NCI-H1105 (cell line): ENCODE data around the gene ATXN1.
A peak's percentile ranks its signal among the peaks of the same experiment; 100 is the strongest.

Source experiments
- DNase-seq: peaks from one replicate; lab custom pipeline; 2025; lab: John Stamatoyannopoulos, UW

The ATXN1 gene

DNA sequence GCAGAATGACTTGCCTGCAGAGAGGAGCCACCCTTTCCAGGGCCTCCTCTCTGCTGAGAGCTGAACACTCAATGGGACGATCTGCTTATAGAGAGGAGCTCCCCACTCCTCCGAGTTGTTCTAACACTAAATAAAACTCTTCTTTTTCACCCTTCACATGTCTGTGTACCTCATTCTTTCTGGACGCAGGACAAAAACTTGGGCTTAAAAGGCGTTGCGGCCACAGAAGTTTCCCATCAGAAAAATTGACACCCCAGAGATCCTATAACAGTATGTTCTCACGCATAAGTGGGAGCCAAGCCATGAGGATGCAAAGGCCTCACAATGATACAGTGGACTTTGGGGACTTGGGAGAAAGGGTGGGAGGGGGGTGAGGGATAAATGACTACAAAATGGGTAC lies 401.7 kb downstream of the ATXN1 start:
- no peak for DNase-seq

DNA sequence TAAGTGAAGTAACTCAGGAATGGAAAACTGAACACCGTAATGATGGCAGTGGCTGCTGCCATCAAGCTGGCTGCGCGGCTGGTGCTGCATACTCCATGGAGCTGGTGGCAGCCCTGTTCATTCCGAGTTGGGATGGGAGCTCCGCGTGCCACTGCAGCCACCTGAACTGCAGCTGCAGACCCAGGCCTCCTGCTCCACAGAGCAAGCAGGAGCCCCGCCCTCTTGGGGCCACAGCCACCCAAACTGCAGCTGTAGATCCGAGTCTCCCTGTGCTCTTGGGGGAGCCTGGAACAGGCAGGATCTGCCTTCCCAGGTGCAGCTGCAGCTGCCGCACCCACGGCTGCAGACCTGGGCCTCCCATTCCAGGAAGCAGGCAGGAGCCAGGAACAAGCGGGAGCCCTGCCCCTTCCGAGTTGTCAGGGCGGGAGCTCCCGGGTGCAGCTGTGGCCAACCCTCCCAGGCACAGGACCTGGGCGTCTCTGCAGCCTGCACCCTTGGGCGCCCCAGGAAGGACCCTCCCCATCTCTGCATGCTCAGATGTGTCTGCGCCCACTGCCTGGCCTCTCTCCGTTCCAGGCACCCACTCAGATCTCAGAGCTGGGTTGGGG lies 402.6 kb downstream of the ATXN1 start:
- no peak for DNase-seq

DNA sequence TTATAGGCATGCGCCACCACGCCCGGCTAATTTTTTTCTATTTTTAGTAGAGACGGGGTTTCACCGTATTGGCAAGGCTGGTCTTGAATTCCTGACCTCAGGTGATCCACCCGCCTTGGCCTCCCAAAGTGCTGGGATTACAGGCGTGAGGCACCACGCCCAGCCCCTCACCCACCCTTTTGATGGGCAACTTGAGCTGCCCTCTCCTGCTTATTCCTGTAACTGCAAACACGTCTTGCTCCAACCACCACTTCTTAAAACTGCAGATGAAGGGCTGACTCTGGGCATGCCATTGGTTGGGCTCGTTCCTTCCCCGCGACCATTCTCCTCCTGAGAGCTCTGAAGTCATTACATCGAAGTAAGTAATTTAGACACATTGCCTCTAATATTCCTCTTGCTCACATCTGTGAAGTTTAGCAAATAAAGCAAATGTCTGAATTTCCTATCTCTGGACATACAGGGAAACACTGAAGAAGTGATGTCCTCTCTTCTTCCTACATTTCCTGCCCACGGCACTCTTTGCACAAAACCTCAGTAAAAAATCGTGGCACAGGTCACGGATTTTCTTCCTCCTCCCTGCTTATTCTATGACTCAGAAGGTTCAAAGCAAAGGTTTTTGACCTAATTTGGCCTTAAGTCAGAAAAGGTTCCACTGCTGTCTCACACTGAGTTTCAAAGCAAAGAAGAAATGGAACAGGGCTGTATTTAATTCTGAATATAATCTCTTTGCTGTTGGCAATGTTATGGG lies 405.4 kb downstream of the ATXN1 start:
- no peak for DNase-seq

DNA sequence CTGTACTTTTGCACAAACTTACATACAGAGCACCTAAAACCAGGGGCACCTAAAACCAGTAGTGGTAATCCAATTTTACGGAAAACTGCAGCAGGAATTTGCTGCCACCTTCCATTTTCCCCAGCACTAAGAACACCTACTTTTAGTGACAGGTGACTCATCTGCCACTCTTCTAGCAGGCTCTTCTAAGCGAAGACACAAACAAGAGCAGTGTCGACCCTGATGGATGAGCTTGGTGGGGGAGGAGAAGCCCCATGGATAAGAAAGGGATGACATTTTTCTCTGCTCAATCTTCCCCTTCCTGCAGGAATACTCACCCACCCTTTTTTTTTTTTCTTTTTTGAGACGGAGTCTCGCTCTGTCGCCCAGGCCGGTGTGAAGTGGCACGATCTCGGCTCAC lies 406.0 kb downstream of the ATXN1 start:
- no peak for DNase-seq

DNA sequence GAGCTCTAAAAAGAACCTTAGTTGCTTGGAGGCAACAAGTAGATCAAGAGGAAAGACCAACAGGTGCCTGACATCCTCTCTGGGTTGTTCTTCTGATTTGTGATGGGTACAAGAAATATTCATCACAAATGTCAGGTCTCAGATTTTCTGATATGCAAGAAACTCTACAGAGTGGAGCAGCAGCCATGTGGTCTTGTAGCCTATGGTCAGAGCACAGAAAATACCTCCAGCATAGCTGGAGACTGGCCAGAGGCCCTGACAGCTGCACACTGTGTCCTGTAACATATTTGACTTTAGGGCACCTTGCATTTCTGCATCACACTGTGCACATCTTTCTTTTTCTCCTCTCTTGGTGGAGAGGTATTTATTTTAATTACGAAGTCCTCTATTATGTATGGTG lies 406.6 kb downstream of the ATXN1 start:
- DNase-seq = no peak

DNA sequence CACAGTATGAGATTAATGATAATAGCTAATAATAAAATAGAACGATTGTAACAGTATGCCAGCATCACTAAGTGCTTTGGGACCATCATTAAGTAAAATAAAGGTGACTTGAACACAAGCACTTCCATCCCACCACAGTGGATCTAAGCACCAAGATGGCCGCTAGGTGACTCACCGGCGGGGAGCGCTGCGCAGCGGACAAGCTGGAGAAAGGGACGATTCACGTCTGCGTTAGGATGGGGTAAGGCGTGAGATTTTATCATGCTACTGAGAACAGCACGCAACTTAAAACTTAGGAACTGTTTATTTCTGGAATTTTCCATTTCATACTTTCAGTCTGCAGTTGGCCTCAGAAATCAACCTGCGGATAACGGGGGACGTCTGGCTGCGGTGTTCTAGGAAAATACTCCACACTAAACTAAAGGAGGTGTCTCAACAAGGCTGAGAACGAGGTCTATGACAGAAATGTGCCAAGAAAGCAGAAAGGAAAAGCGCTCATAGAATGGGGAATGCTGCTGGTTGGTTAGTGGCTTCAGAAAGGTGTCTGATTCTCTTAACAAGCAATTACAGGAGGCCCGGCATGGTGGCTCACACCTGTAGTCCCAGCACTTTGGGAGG lies 408.3 kb downstream of the ATXN1 start:
- DNase-seq = no peak

DNA sequence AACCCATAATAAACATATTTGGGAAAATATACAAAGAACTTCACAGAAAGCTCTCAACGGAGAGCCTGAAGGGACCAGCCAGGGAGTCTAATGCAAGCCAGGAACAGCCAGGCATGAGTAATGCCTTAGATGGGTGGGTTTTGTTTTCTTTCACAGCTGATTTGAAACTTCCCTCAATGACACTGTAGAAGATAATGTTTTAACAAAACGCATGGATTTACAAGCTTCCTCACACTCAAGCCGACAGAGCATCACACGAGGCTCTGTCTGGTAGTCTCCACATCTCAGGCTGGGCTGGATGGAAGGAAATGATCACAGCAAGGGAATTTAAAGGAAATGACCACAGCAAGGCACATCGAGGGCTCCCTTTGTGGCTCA lies 409.0 kb downstream of the ATXN1 start:
- no peak for DNase-seq

DNA sequence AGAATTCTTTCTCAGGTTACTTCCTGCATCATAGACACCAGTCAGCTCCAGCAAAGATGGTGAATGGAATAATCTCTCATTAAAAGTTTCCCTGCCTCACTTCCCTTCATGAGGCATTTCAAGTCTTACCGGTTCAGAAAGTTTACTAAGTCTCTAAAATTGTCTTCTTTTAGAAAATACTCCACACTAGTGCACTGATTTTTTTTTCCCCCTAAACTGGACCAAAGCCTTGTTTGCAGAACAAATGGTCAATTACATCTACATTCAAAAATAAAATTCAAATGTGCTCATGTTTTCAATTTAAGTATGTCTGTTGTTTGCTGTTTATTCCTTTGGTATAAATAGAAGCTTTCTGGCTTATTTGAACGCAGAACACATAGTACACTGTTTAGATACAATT lies 411.7 kb downstream of the ATXN1 start:
- DNase-seq = no peak

DNA sequence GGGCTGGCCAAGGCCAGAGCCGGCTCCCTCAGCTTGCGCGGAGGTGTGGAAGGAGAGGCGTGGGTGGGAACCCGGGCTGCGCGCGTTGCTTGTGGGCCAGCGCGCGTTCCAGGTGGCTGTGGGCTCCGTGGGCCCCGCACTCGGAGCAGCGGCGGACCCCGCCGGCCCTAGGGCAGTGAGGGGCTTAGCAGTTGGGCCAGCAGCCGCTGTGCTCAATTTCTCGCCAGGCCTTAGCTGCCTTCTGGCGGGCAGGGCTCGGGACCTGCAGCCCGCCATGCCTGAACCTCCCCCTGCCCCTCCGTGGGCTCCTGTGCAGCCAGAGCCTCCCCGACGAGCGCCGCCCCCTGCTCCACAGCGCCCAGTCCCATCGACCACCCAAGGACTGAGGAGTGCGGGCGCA lies 414.4 kb downstream of the ATXN1 start:
- DNase-seq = no peak

DNA sequence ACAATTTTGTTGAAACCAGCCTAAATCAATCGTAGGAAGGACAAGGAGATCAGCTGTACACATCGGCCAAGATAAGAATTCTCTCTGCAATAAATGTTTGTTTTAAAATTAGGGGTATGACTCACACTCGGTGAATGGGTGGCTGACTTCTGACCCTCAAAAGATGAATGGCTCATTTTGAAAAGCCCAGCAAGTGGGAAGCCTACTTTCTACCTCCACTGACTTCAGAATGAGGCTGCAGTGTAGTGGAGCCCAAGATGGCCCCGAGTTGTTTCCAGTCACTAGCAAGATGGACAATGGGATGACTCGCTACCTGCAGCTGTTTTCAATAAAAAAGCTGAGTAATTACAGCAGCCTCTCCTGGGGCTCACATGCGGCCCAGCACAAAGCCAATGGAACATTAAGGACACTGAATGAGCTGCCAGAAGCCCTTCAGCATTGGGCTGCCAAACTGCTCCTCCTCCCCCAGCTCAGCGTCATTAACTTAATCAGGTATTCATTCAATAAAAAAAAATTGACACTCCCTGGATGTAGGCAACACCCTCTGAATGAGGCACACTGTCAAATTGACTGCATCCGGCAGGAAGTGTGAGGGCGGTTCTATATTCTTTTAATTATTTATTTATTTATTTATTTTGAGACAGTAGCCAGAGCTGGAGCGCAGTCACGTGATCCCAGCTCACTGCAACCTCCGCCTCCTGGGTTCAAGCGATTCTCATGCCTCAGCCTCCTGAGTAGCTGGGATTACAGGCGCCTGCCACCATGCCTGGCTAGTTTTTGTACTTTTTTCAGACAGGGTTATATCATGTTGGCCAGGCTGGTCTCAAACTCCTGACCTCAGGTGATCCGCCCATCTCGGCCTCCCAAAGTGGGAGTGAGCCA lies 415.6 kb downstream of the ATXN1 start:
- no peak for DNase-seq

DNA sequence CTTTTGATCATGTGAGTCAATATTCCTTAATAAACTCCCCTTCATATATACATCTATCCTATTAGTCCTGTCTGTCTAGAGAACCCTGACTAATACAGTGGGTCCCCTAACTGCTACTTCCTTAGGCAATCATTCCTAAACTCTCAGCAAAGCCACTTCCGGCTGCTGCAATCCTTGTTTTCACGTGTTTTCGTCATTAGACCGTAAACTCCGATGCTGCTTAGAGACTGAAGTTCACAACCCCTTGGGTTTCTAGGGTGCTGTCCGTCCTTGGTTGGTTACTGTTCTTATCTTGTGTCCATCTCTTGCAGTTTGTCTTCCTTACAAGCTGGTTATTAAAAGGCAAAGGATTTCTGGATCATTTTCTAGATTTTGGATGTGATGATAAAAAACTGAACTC lies 416.5 kb downstream of the ATXN1 start:
- no peak for DNase-seq

DNA sequence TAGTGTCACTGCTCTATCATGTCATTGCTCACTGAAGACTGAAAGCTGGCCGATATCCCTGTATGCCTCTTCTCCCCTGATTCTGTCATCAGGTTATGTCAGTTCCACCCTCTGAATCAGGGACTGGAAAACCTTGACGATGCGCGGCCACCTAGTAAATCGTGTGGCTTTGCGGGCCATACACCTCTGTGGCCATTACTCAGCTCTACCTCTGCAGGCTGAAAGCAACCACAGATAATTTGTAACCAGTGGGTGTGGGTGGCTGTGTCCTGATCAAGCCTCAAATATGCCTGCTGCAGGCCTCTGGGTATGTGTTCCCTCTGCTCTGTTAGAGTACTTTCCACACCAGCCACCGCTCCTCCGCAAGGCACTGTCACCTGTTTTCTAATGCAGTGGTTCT lies 417.7 kb downstream of the ATXN1 start:
- DNase-seq = no peak

DNA sequence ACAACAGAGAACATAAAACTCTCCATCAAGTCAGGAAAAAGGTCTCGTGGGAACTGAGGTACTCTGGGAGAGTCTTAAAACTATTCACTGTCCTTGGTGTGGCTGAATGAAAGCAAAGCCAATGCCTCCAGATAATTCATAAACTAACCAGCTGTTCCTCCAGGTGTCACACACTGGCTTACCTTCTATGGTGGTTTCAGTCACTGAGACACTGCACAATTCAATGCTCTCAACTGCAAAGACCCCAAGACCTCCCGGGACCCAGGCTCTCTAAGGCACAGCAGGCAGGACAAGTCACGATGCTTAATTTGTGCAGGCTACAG lies 422.0 kb downstream of the ATXN1 start:
- no peak for DNase-seq

DNA sequence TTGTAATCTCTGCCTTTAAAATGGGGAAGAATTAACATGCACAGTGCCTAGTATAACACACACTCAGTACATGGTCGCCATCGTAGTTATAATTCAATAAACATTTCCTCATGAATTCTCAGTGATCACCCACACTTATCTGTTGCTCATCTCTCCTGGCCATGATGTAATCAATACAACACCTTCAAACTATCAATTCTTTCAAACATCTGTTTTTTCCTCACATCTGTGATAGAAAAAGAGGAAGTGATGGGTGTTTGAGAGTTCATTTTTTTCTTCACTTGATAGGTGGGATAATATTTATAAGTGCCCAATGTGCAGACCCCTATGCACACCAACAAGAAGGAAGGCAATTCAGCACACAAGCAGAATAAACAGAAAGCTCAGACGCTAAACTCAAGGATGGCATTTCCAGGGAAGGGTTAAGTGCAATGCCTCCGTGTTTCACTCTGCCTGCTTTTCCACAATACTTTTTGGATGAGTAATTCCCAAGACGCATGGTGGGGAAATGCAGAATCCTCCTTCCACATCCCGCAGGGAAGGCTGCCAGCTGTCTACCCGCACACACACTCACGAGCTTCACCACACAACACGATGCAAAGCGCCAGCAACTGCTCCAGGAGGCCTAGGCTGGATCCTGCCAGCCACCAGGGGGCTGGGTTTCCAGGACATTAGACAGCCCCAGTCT lies 422.5 kb downstream of the ATXN1 start:
- DNase-seq = no peak

DNA sequence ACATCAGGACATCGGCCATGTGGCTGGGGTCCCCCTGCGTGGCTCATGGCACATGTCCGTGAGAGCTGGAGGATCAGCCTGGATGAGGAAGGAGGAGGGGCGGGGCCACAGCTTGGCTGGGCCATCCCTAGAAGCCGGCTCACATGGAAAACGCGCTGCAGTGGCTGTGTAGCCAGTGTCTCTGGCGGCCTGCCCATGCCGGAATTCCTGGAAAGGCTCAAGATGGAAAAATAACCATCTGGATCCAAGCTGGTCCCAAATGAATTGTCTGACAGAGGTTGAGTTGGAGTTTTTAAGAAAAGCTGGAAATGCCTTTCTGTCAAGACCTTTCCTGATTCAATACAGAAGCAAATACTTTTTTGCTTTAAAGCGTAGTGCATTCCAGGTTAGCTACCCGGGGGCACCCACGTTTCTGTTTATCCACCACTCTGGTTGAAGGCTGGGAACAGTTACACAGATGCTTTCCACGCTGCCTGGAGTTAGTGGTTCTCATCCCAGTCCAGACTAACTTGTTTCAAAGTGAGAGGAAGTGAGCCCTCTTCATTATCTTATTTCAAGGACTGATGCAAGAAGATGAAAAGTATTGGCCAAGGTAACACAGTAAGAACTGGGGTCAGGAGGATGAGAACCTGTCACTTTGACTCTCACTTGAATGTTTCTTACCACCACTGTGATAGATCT lies 423.8 kb downstream of the ATXN1 start:
- DNase-seq = no peak

DNA sequence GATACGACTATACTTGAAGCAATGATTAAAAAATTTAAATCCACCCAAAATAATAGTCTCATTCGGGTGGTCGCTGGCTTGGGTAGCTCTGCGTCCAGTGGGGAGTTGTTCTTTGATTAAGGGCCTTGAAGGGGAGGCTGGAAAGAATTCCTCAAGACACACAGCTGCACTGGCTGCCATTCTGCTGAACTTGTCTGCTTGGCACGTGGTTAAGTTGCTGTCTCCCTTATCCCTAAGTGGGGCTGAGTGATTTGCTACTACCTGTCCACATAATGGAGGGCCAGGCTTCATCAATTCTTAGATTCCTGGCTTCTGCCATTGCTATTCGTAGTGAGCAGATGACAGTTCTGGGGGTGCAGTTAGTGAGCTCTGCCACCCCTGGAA lies 424.4 kb downstream of the ATXN1 start:
- no peak for DNase-seq

DNA sequence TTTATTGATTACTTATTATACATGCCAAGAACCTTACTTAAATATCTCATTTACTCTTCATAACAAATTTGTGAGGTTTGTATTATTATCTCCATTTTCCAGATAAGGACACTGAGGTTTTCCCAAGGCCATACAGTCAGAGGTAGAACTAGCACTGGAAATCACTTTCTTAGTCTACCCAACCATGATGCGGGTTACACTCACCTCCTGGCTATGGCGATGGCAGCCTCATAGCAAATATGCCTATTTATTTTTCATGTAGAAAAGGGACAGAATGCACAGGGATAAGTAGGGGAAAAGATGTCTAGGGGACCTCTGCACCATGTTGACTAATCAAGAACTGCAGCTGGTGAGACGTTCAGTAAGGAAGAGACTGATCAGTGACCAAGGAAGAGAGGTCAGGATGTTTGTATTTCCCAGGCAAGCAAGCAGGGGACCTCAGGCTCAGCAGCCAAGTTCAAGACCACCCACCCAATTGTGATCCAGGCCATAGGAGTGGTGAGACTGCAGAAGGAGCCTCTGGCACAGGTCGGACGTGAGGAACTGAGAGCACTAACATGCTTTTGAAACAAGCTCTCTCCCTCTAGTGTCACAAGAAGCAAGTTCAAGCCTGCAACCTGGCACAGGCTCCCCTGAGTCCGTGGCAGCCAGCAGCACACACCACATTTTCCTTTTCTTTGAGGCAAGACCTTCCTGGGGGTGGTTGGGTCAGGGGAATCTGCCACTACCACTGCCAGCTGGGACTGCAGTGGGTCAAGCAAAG lies 425.0 kb downstream of the ATXN1 start:
- no peak for DNase-seq

DNA sequence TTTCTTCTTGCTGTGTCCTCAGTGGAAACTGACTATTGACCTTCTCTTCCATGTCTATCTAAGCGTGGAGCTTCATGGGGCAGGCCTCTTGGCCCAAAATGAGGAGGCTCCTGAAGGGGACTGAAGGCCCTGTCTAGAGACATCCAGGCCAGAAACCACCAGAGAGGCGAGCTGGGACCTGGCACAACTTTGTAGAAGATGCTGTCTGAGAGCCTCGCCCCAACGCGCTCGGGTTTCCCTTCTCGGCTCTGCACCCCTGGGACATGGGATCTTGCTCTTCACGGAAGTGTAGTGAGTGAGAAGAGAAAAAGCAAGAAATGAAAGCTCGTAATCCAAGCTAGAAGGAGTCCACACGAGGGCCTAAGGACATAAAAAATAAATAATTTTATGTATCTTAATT lies 426.1 kb downstream of the ATXN1 start:
- no peak for DNase-seq

DNA sequence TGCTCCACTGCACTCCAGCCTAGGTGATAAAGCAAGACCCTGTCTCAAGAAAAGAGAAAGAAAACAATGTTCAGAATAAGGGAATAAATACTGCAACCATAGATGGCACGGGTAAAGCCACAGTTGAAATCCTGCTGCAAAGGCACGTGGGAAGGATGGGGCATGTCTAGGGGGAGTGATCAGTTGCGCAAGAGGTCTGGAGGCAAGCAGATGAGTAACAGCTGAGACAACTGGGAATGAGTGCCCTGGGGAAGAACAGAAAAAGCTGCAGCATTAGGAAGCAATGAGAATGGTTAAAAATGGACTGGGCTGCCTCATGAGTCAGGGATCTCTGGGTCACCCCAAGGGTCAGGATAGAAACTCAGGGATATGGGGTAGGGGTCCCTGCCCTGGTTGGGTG lies 426.6 kb downstream of the ATXN1 start:
- no peak for DNase-seq

DNA sequence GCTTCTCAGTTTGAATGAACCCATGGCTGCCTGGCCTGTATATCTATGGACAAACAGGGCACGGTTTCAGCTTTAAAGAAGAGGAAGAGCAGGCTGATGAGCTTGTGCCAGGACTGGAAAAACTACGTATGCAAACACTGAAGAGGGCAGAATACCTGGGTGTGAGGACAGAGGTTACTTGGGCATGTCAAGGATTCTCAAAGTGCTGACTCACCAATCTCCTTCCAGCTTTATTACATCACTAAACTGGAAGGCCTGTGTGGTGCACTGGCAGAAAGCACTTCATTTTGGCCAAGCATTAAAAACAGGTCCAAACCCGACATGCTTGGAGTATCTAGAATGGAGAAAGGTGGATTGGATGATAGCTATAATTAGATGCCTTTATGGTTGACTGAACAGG lies 427.7 kb downstream of the ATXN1 start:
- no peak for DNase-seq

DNA sequence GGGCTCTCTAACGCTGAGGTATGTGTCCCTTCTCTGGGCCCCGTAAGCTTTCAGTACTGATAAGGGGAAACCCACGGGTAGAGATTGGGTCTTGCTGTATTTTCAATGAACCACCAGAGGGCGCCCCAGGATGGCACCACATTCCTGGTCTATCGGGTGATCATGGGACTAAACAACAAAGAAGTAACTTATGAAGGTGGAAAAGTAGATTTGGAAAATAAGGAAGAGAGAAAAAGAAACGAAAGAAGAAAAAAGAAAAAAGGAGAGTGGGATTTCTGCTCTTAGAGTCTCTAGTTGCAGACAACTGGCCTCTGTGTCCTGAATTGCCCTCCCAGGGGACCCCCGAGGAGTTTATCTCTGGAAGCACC lies 429.1 kb downstream of the ATXN1 start:
- peak; percentile 55 for DNase-seq
